Measurements from ENCODE around the gene SPR.

SPR gene

DNA sequence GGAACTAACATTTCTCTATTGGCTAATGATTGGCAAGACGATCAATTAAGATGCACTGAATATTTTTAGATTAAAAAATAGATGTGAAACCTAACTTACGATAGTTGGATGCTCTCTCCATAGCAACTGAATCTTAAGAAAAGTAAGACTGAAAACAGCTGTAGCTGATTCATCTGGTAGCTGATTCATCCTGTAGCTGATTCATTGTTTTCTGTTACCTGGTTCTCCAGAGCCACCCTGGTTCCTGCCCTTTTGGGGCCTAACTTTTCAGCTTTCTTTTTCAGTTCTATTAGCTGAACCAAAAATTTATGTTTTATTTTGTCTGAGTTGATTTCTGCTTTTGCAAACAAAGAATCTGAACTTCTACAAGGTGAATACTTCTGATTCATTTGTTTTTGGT lies 22.7 kb upstream of the SPR start:
- TF ChIP-seq, protein P1, sequence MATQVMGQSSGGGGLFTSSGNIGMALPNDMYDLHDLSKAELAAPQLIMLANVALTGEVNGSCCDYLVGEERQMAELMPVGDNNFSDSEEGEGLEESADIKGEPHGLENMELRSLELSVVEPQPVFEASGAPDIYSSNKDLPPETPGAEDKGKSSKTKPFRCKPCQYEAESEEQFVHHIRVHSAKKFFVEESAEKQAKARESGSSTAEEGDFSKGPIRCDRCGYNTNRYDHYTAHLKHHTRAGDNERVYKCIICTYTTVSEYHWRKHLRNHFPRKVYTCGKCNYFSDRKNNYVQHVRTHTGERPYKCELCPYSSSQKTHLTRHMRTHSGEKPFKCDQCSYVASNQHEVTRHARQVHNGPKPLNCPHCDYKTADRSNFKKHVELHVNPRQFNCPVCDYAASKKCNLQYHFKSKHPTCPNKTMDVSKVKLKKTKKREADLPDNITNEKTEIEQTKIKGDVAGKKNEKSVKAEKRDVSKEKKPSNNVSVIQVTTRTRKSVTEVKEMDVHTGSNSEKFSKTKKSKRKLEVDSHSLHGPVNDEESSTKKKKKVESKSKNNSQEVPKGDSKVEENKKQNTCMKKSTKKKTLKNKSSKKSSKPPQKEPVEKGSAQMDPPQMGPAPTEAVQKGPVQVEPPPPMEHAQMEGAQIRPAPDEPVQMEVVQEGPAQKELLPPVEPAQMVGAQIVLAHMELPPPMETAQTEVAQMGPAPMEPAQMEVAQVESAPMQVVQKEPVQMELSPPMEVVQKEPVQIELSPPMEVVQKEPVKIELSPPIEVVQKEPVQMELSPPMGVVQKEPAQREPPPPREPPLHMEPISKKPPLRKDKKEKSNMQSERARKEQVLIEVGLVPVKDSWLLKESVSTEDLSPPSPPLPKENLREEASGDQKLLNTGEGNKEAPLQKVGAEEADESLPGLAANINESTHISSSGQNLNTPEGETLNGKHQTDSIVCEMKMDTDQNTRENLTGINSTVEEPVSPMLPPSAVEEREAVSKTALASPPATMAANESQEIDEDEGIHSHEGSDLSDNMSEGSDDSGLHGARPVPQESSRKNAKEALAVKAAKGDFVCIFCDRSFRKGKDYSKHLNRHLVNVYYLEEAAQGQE (IDR thresholded peaks at IDR 0.05; ENCODE audit: insufficient replicate concordance, low read depth) = no peak
- TF ChIP-seq, protein P2, sequence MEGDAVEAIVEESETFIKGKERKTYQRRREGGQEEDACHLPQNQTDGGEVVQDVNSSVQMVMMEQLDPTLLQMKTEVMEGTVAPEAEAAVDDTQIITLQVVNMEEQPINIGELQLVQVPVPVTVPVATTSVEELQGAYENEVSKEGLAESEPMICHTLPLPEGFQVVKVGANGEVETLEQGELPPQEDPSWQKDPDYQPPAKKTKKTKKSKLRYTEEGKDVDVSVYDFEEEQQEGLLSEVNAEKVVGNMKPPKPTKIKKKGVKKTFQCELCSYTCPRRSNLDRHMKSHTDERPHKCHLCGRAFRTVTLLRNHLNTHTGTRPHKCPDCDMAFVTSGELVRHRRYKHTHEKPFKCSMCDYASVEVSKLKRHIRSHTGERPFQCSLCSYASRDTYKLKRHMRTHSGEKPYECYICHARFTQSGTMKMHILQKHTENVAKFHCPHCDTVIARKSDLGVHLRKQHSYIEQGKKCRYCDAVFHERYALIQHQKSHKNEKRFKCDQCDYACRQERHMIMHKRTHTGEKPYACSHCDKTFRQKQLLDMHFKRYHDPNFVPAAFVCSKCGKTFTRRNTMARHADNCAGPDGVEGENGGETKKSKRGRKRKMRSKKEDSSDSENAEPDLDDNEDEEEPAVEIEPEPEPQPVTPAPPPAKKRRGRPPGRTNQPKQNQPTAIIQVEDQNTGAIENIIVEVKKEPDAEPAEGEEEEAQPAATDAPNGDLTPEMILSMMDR (IDR thresholded peaks at IDR 0.05; ENCODE audit: insufficient read depth, low read length) = no peak
- TF ChIP-seq GABPA (IDR thresholded peaks at IDR 0.05; ENCODE audit: low read depth) (no peak), POLR2AphosphoS5 (IDR thresholded peaks at IDR 0.05; ENCODE audit: low read depth) (no peak), SPI1 (IDR thresholded peaks at IDR 0.05; ENCODE audit: borderline replicate concordance, low read depth) (no peak)
- Histone ChIP-seq H3K27ac (replicated peaks) (no peak overlapping the region), H3K27me3 (ENCODE audit: insufficient read depth, poor library complexity, severe bottlenecking) (no peaks in the 10 kb centered on the region)

DNA sequence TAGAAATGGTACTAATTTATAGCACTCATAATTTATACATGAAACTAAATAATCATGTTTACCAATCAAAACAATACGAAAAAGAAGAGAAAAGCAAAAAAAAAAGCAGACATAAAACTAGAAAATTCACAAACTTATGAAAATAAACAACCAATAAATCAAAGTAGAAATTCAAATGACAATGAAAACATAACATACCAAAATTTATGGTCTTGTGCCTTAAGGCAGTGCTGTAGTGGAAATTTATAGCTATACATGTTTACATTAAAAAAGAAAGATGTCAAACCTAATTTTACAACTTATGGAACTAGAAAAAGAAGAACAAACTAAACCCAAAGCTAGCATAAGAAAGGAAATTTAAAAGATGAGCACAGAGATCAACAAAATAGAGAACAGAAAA lies 16.1 kb upstream of the SPR start:
- H3K4me3 ChIP-seq (replicated peaks; ENCODE audit: insufficient read depth, low read length) = no peak overlapping the region
- TF ChIP-seq SPI1 (IDR thresholded peaks at IDR 0.05; ENCODE audit: borderline replicate concordance, low read depth) (no peak), GABPA (IDR thresholded peaks at IDR 0.05; ENCODE audit: low read depth) (no peak), POLR2AphosphoS5 (IDR thresholded peaks at IDR 0.05; ENCODE audit: low read depth) (no peak)
- TF ChIP-seq, protein P2 (IDR thresholded peaks at IDR 0.05; ENCODE audit: insufficient read depth, low read length) = no peak
- TF ChIP-seq, protein P1 (IDR thresholded peaks at IDR 0.05; ENCODE audit: insufficient replicate concordance, low read depth) = no peak
- H3K27ac ChIP-seq (replicated peaks) = no peak overlapping the region
- DNase-seq (ENCODE audit: low read depth in 1 of 2, low spot score in 1 of 2) = no peak
- H3K27me3 ChIP-seq (ENCODE audit: insufficient read depth, poor library complexity, severe bottlenecking) = peaks cover 5% of the 10 kb centered on the region

More for the DNA sequence above, 22.7 kb upstream of the SPR start:
- DNase-seq (ENCODE audit: low read depth in 1 of 2, low spot score in 1 of 2) = no peak
- no peak overlapping the region for H3K4me3 ChIP-seq (replicated peaks; ENCODE audit: insufficient read depth, low read length)

DNA sequence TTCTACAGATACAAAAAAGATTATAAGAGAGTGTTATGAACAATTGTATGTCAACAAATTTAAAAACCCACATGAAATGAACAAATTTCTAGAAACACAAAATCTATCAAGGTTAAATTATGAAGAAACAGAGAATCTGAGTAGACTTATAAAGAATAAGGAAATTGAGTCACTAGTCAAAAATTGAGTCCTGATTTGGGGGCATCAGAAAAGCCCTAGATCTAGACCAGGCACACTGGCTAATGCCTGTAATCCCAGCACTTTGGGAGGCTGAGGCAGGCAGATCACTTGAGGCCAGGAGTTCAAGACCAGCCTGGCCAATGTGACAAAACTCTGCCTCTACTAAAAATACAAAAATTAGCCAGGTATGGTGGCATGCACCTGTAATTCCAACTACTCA lies 15.3 kb upstream of the SPR start:
- no peak overlapping the region for H3K4me3 ChIP-seq (replicated peaks; ENCODE audit: insufficient read depth, low read length)
- H3K27ac ChIP-seq (replicated peaks) = no peak overlapping the region
- DNase-seq (ENCODE audit: low read depth in 1 of 2, low spot score in 1 of 2) = no peak
- H3K27me3 ChIP-seq (ENCODE audit: insufficient read depth, poor library complexity, severe bottlenecking) = peaks cover 5% of the 10 kb centered on the region
- TF ChIP-seq SPI1 (IDR thresholded peaks at IDR 0.05; ENCODE audit: borderline replicate concordance, low read depth) (no peak), GABPA (IDR thresholded peaks at IDR 0.05; ENCODE audit: low read depth) (no peak), POLR2AphosphoS5 (IDR thresholded peaks at IDR 0.05; ENCODE audit: low read depth) (no peak)
- TF ChIP-seq, protein P2 (IDR thresholded peaks at IDR 0.05; ENCODE audit: insufficient read depth, low read length) = no peak
- TF ChIP-seq, protein P1 (IDR thresholded peaks at IDR 0.05; ENCODE audit: insufficient replicate concordance, low read depth) = no peak

Measured in HL-60 (cell line).